Gastrocnemius medialis (tissue), 4 donors: Measurements from ENCODE around the gene NPTN. TPM values are rescaled to one million over a fixed set of nuclear protein-coding genes. Genes with fewer than 3 reads are reported as not detected.

Experiments
- ATAC-seq, 2 donors: fragments of 150-250 bp; one replicate each; pipeline ENCODE4 v1.9.1; 2016
- DNase-seq, 2 donors: peaks; one replicate each; pipeline ENCODE4 v3.0.0-alpha.2; 2019
- H3K27ac ChIP-seq, 4 donors: fragments of 200-600 bp; sonication (generic); 1 replicate in 1 of 4; 2 replicates in 3 of 4; pipeline ENCODE4 v1.5.1; 2016 to 2018; ENCODE audit warnings: mild to moderate bottlenecking in 2 of 4, moderate library complexity in 1 of 4
- H3K27me3 ChIP-seq, 3 donors: fragments of 200-600 bp; sonication (generic) in 2 of 3; 1 replicate in 1 of 3; 2 replicates in 2 of 3; pipeline versions ENCODE4 v1.5.1 to v1.6.0; 2016 to 2019; ENCODE audit warnings: mild to moderate bottlenecking in 1 of 3, moderate library complexity in 1 of 3
- H3K36me3 ChIP-seq, 2 donors: fragments of 200-600 bp; sonication (generic) in 1 of 2; one replicate each; pipeline ENCODE4 v1.5.1; 2017 to 2018
- H3K4me1 ChIP-seq, 2 donors: fragments of 200-600 bp; sonication (generic) in 1 of 2; one replicate each; pipeline ENCODE4 v1.5.1; 2016 to 2017; ENCODE audit warnings: mild to moderate bottlenecking in 2 of 2
- H3K4me3 ChIP-seq, 4 donors: fragments of 200-600 bp; sonication (generic) in 3 of 4; 1 replicate in 1 of 4; 2 replicates in 3 of 4; pipeline ENCODE4 v1.5.1; 2016 to 2019; ENCODE audit warnings: mild to moderate bottlenecking in 2 of 4
- H3K9me3 ChIP-seq, 3 donors: fragments of 200-600 bp; sonication (generic) in 2 of 3; 1 replicate in 1 of 3; 2 replicates in 2 of 3; pipeline ENCODE4 v1.5.1; 2016 to 2019
- POLR2A ChIP-seq, 2 donors: fragments of 450-650 bp; IDR thresholded peaks; one replicate each; pipeline ENCODE4 v1.6.1; 2017; ENCODE audit warnings: antibody characterized with exemption in 2 of 2, mild to moderate bottlenecking in 2 of 2, moderate library complexity in 2 of 2
- in situ Hi-C, 4 donors: fragments of 200-750 bp; cut with MboI; loops; one replicate each; pipeline versions ENCODE4 v1.15.0 to v1.8.0; 2017; ENCODE audit warnings: low sequenced_read_pairs in 4 of 4
- intact Hi-C: fragments of 100-400 bp; cut with DNase I; formaldehyde crosslinking; loops from one replicate; pipeline ENCODE4 v1.15.1; 2023; ENCODE audit warnings: low total_unique reads
- total RNA-seq, 4 donors: library from RNA; depleted of rRNA; stranded (reverse); fragments of >200 nt; gene quantifications; one replicate each; pipeline versions ENCODE4 v1.1.0 to v1.2.3, GENCODE V29; 2016
- TF ChIP-seq, protein P1 (sequence below), 5 experiments: fragments of 450-650 bp in 3 of 5; fragments of 200-600 bp in 2 of 5; sonication (generic) in 2 of 5; IDR thresholded peaks in 4 of 5; conservative IDR thresholded peaks in 1 of 5; 1 replicate in 4 of 5; 2 replicates in 1 of 5; pipeline ENCODE4 v1.5.1; 2016 to 2019; ENCODE audit warnings: antibody characterized with exemption in 5 of 5, mild to moderate bottlenecking in 3 of 5, moderate library complexity in 3 of 5

Gene NPTN
- total RNA-seq, 4 donors from 2014 or later, result 26.5 to 32.9 (median 29.7) TPM

DNA sequence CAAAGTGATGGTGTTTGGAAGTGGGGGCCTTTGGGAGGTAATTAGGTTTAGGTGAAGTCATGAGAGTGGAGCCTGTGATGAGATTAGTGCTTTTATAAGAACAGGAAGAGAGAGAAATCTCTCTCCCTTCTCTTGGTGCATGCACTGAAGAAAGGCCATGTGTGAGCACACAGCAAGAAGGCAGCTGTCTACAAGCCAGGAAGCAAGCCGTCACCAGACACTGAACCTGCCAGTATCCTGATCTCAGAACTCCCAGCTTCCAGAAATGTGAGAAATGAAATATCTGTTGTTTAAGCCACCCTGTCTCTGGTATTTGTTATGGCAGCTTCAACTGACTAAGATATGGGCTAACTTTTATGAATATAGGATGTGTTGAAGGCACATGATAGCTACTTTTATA, 117.7 kb downstream of the NPTN start:
- no peaks in the 10 kb centered on the region for H3K36me3 ChIP-seq
- H3K27me3 ChIP-seq, result no peaks in the 10 kb centered on the region
- no peak for ATAC-seq
- DNase-seq, result no peak
- H3K4me1 ChIP-seq, result peaks cover 0 to 9% of the 10 kb centered on the region in 2 donors
- H3K4me3 ChIP-seq, result no peak overlapping the region
- intact Hi-C loops, result no loop called here
- no peaks in the 10 kb centered on the region for H3K9me3 ChIP-seq
- TF ChIP-seq POLR2A (IDR thresholded peaks at IDR 0.05), result no peak
- TF ChIP-seq, protein P1, sequence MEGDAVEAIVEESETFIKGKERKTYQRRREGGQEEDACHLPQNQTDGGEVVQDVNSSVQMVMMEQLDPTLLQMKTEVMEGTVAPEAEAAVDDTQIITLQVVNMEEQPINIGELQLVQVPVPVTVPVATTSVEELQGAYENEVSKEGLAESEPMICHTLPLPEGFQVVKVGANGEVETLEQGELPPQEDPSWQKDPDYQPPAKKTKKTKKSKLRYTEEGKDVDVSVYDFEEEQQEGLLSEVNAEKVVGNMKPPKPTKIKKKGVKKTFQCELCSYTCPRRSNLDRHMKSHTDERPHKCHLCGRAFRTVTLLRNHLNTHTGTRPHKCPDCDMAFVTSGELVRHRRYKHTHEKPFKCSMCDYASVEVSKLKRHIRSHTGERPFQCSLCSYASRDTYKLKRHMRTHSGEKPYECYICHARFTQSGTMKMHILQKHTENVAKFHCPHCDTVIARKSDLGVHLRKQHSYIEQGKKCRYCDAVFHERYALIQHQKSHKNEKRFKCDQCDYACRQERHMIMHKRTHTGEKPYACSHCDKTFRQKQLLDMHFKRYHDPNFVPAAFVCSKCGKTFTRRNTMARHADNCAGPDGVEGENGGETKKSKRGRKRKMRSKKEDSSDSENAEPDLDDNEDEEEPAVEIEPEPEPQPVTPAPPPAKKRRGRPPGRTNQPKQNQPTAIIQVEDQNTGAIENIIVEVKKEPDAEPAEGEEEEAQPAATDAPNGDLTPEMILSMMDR (IDR thresholded peaks at IDR 0.05 in 4 of 5, conservative IDR thresholded peaks at IDR 0.05 in 1 of 5), result no peak
- in situ Hi-C loops, result no loop called here
- H3K27ac ChIP-seq, result no peak overlapping the region

Other genes with a start within 250 kb of the NPTN start
- gene REC114, start 190.2 kb downstream of the NPTN start, total RNA-seq, result not detected
- 10 to 100 TPM in 3 of 4 donors, 1 to 10 TPM in 1; 9.6 to 21.4 (median 16.6) TPM for gene CD276, start 51.0 kb upstream of the NPTN start, total RNA-seq
- 10 to 100 TPM in 1 of 4 donors, 1 to 10 TPM in 3; 2.7 to 11.6 (median 7.7) TPM for gene INSYN1, start 120.0 kb upstream of the NPTN start, total RNA-seq
- not detected for gene TBC1D21, start 240.2 kb upstream of the NPTN start, total RNA-seq